Activated T-helper 2 cell treated with anti-CD3 and anti-CD28 coated beads, Interferon-gamma antibody, Interleukin-2, Interleukin-4, amounts not matched to agents 10 μg/mL and 5 μg/mL and 100 μg/mL, durations not matched to agents 14 hours and 24 hours and 36 hours (primary cell): ENCODE results near the gene DAD1. TPM values are rescaled to one million over a fixed set of nuclear protein-coding genes. Genes with fewer than 3 reads are reported as not detected.
"Not testable (repeated sequence)": the region's sequence is repeated elsewhere in the genome, so short reads cannot be mapped to it uniquely, and the experiment has no call there.

ENCODE experiments used
- DNase-seq: peaks from one replicate; pipeline ENCODE4 v3.0.0; 2021; ENCODE audit warnings: low spot score
- H3K27ac Mint-ChIP-seq: one replicate; pipeline ENCODE4 v1.8.0; 2021; ENCODE audit warnings: mixed read lengths
- H3K27me3 Mint-ChIP-seq: one replicate; pipeline ENCODE4 v1.8.0; 2021; ENCODE audit warnings: low read depth, mixed read lengths
- H3K36me3 Mint-ChIP-seq: one replicate; pipeline ENCODE4 v1.8.0; 2021; ENCODE audit warnings: low read depth, mixed read lengths
- H3K4me1 Mint-ChIP-seq: one replicate; pipeline ENCODE4 v1.8.0; 2021; ENCODE audit warnings: low read depth, mixed read lengths
- H3K4me3 Mint-ChIP-seq: one replicate; pipeline ENCODE4 v1.8.0; 2021; ENCODE audit warnings: low read depth, mild to moderate bottlenecking, moderate library complexity, mixed read lengths
- H3K9me3 Mint-ChIP-seq: one replicate; pipeline ENCODE4 v1.8.0; 2021; ENCODE audit warnings: mixed read lengths
- intact Hi-C: fragments of 100-400 bp; cut with micrococcal nuclease; formaldehyde crosslinking; loops from one replicate; pipeline ENCODE4 v1.15.1; 2023
- total RNA-seq: library from RNA; stranded (reverse); gene quantifications from 2 replicates; pipeline ENCODE4 v1.2.3, GENCODE V29; 2022

Gene DAD1
- total RNA-seq, 1 donor from 2014 or later = 246 TPM

GRCh38 chr14:22597265-22597664 is 8.2 kb upstream of the DAD1 start:
- no peak for DNase-seq
- Mint-ChIP-seq H3K4me3 (peak overlapping the region; percentile 87), H3K36me3 (peaks cover 5% of the 10 kb centered on the region), H3K27ac (no peak overlapping the region), H3K4me1 (peaks cover 51% of the 10 kb centered on the region), H3K9me3 (no peaks in the 10 kb centered on the region), H3K27me3 (peaks cover 16% of the 10 kb centered on the region)
- intact Hi-C loops = no loop called here

GRCh38 chr14:22596354-22596879 is 7.4 kb upstream of the DAD1 start:
- H3K9me3 Mint-ChIP-seq = no peaks in the 10 kb centered on the region
- H3K27me3 Mint-ChIP-seq = peaks cover 16% of the 10 kb centered on the region
- no peak for DNase-seq
- H3K27ac Mint-ChIP-seq = no peak overlapping the region
- peaks cover 46% of the 10 kb centered on the region for H3K4me1 Mint-ChIP-seq
- H3K36me3 Mint-ChIP-seq = no peaks in the 10 kb centered on the region
- H3K4me3 Mint-ChIP-seq = no peak overlapping the region
- intact Hi-C loops = no loop called here

- H3K36me3 Mint-ChIP-seq = no peaks in the 10 kb centered on the region
- DNase-seq = no peak
- H3K4me3 Mint-ChIP-seq = no peak overlapping the region
- H3K27ac Mint-ChIP-seq = no peak overlapping the region
- no peaks in the 10 kb centered on the region for H3K9me3 Mint-ChIP-seq
- H3K27me3 Mint-ChIP-seq = peaks cover 16% of the 10 kb centered on the region
- intact Hi-C loops = no loop called here
- peaks cover 39% of the 10 kb centered on the region for H3K4me1 Mint-ChIP-seq
Measured at GRCh38 chr14:22594156-22594716, 5.2 kb upstream of the DAD1 start.

- intact Hi-C loops = no loop called here
- H3K4me3 Mint-ChIP-seq = no peak overlapping the region
- H3K36me3 Mint-ChIP-seq = no peaks in the 10 kb centered on the region
- H3K4me1 Mint-ChIP-seq = peaks cover 32% of the 10 kb centered on the region
- H3K27me3 Mint-ChIP-seq = peaks cover 16% of the 10 kb centered on the region
- no peak overlapping the region for H3K27ac Mint-ChIP-seq
- DNase-seq = no peak
- no peaks in the 10 kb centered on the region for H3K9me3 Mint-ChIP-seq
Measured at GRCh38 chr14:22593601-22594000, 4.6 kb upstream of the DAD1 start.

GRCh38 chr14:22593189-22593588 is 4.2 kb upstream of the DAD1 start:
- Mint-ChIP-seq H3K27ac (no peak overlapping the region), H3K27me3 (peaks cover 16% of the 10 kb centered on the region), H3K4me3 (no peak overlapping the region), H3K36me3 (peaks cover under 1% of the 10 kb centered on the region), H3K9me3 (no peaks in the 10 kb centered on the region), H3K4me1 (peaks cover 31% of the 10 kb centered on the region)
- DNase-seq = no peak
- intact Hi-C loops = no loop called here

- intact Hi-C loops = loop anchor here (1.0 to 5.0 kb wide), 8 partner anchors 10 to 340 kb away; partner anchors contain the start of genes ABHD4, LRP10, OXA1L and PRMT5
- Mint-ChIP-seq H3K27ac (peak overlapping the region; percentile 95), H3K4me1 (peaks cover 53% of the 10 kb centered on the region), H3K4me3 (peak overlapping the region; percentile 88), H3K36me3 (peaks cover 37% of the 10 kb centered on the region), H3K27me3 (peaks cover 6% of the 10 kb centered on the region), H3K9me3 (no peaks in the 10 kb centered on the region)
- DNase-seq = no peak
Measured at GRCh38 chr14:22588526-22589095, 413 bp downstream of the DAD1 start.

- not testable (repeated sequence) for H3K27me3 Mint-ChIP-seq, H3K9me3 Mint-ChIP-seq, DNase-seq
- H3K36me3 Mint-ChIP-seq = peaks cover 45% of the 10 kb centered on the region
- H3K4me3 Mint-ChIP-seq = peak overlapping the region; percentile 88
- peaks cover 58% of the 10 kb centered on the region for H3K4me1 Mint-ChIP-seq
- intact Hi-C loops = loop anchor here (2.0 to 5.0 kb wide), 4 partner anchors 17 to 341 kb away; partner anchors contain the start of genes LRP10 and PRMT5
- peak overlapping the region; percentile 95 for H3K27ac Mint-ChIP-seq
Measured at GRCh38 chr14:22587677-22588422, 1.2 kb downstream of the DAD1 start.

GRCh38 chr14:22587247-22587646 is 1.8 kb downstream of the DAD1 start:
- Mint-ChIP-seq H3K36me3 (peaks cover 49% of the 10 kb centered on the region), H3K27me3 (no peaks in the 10 kb centered on the region)
- intact Hi-C loops = loop anchor here (5.0 kb wide), 1 partner anchor 265 kb away; no protein-coding TSS in a partner anchor

GRCh38 chr14:22583994-22584393 is 5.0 kb downstream of the DAD1 start:
- H3K4me3 Mint-ChIP-seq = peak overlapping the region; percentile 45

More at GRCh38 chr14:22587247-22587646, 1.8 kb downstream of the DAD1 start:
- Mint-ChIP-seq H3K4me3 (peak overlapping the region; percentile 88), H3K9me3 (no peaks in the 10 kb centered on the region), H3K27ac (peak overlapping the region; percentile 76), H3K4me1 (peaks cover 58% of the 10 kb centered on the region)
- no peak for DNase-seq

GRCh38 chr14:22580625-22581024 is 8.4 kb downstream of the DAD1 start:
- intact Hi-C loops = no loop called here
- no peak for DNase-seq
- peaks cover 68% of the 10 kb centered on the region for H3K4me1 Mint-ChIP-seq
- H3K4me3 Mint-ChIP-seq = no peak overlapping the region
- no peaks in the 10 kb centered on the region for H3K27me3 Mint-ChIP-seq
- no peaks in the 10 kb centered on the region for H3K9me3 Mint-ChIP-seq
- peaks cover 64% of the 10 kb centered on the region for H3K36me3 Mint-ChIP-seq
- no peak overlapping the region for H3K27ac Mint-ChIP-seq

More at GRCh38 chr14:22583994-22584393, 5.0 kb downstream of the DAD1 start:
- peaks cover 62% of the 10 kb centered on the region for H3K36me3 Mint-ChIP-seq
- peak overlapping the region; percentile 81 for H3K27ac Mint-ChIP-seq
- DNase-seq = no peak
- intact Hi-C loops = no loop called here
- H3K9me3 Mint-ChIP-seq = no peaks in the 10 kb centered on the region
- peaks cover 61% of the 10 kb centered on the region for H3K4me1 Mint-ChIP-seq
- H3K27me3 Mint-ChIP-seq = no peaks in the 10 kb centered on the region

GRCh38 chr14:22579881-22580280 is 9.1 kb downstream of the DAD1 start:
- H3K9me3 Mint-ChIP-seq = no peaks in the 10 kb centered on the region
- no peak for DNase-seq
- intact Hi-C loops = no loop called here
- peaks cover 63% of the 10 kb centered on the region for H3K4me1 Mint-ChIP-seq
- no peaks in the 10 kb centered on the region for H3K27me3 Mint-ChIP-seq
- H3K27ac Mint-ChIP-seq = no peak overlapping the region
- H3K36me3 Mint-ChIP-seq = peaks cover 59% of the 10 kb centered on the region
- H3K4me3 Mint-ChIP-seq = peak overlapping the region; percentile 18

- Mint-ChIP-seq H3K4me1 (peaks cover 63% of the 10 kb centered on the region), H3K36me3 (peaks cover 59% of the 10 kb centered on the region), H3K27me3 (no peaks in the 10 kb centered on the region), H3K27ac (peak overlapping the region; percentile 69), H3K4me3 (peak overlapping the region; percentile 15), H3K9me3 (no peaks in the 10 kb centered on the region)
- intact Hi-C loops = no loop called here
- no peak for DNase-seq
Measured at GRCh38 chr14:22579236-22579635, 9.8 kb downstream of the DAD1 start.
